UCSD-AML1 (cell line): ENCODE results near the gene PLXNA4.

Source experiments
- DNase-seq: peaks from one replicate; lab custom pipeline; 2025; ENCODE audit not compliant: unreplicated experiment; lab: John Stamatoyannopoulos, UW

The PLXNA4 gene

DNA sequence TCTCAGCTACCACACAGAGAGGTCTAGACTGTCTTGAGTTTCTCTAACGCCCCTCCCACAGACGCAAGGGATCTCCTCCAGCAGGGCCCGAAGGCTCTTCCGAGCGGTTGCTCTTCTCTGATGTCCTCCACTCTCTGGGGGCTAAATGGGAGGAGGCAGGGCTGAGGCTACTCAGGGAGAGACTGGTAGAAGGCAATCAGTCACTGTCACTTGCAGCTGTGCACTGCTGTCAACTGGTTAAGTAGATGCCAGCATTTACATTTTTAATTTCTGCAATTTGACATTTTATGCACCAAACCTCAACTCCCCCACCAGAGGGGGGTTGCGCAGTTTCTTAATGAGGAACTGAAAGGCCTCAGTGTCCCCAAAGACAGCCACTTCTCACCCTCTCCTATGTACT, 442.8 kb downstream of the PLXNA4 start:
- no peak for DNase-seq

DNA sequence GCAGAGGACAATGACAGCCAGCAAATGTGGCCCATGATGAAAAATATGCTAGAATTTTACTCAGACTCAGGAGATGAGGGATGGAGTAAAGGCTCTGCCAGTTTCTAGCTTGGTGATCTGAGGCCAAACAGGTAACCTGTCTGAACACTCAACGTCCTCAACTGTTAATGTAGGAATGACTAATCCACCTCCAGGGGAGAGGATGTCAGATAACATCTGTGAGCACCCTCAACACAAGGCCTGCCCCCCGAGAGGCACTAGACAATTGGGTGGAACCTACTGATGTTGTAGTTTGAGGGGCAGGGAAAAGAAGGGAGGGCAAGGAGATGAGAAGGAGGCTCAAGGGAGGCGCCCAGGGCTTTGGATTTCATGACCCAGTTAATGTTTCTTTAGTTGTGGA, 445.1 kb downstream of the PLXNA4 start:
- DNase-seq, result no peak

DNA sequence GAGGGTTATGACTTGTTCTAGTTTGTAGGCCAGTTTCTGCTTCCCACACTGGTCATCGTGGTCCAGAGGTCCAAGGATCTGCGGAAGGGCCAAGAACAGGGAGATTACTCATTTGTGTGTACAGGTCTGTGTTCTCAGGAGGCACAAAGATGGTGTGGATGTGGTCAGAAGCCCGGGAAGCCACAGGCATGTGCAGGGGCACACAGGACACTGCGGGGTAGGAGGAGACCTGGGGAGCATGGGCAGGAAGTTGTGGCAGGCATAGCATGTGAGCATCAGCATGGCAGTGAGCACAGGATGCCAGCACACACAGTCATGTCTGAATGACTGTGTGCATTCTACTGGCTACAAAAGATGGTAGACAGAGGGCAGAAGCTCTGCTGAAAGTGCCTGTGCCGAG, 445.8 kb downstream of the PLXNA4 start:
- no peak for DNase-seq

DNA sequence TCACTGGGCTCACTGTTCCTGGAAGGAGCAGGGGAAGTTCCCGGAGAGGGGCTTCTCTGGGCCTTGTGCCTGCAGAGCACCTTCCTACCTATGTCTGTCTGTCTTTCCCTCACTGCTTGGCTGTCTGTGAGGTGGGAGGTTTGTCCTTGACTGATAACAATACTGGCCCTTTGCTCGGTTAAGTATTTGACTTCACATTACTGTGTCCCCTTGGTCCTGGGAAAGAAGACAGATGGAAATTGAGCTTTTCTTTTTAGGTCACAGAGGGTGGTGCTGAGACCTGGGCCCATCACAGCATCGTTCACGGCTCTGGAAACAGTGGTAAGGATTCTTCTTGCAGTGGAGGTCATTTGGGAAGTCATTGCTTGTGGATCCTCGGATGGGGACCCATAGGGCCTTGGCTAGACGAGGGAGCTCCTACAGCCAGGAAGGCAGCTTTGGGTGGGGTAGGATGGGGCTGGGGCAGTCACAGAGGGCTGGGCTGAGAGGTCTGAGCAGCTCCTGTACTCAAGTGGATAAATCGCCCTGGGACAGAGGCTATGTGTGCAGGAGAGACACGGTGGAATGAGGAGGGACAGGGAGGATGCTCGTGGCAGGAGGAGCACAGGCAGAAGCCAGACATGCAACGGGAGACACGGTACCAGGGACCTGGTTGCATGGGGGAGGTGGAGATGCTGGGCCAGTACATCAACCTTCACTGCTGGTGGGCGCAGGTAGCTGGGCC, 450.2 kb downstream of the PLXNA4 start:
- no peak for DNase-seq

DNA sequence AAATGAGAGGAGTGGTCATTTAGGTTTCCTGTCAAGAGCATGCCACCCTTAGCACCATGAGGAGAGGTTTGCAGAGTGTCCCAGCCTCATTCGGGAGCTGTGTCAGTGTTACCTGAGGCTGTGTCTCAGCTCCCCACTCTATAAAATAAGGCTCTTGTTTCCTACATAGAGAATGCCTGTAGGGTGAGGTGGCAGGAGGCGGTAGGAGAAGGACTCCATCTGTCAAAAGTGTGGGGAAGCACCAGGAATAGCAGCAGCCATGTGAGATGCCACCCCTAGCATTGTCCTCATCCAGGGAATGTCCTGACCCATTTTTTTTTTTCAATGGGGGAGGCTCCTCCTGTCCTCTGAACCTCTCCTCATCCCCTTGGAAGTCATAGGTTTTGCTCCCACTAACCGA, 451.2 kb downstream of the PLXNA4 start:
- no peak for DNase-seq

DNA sequence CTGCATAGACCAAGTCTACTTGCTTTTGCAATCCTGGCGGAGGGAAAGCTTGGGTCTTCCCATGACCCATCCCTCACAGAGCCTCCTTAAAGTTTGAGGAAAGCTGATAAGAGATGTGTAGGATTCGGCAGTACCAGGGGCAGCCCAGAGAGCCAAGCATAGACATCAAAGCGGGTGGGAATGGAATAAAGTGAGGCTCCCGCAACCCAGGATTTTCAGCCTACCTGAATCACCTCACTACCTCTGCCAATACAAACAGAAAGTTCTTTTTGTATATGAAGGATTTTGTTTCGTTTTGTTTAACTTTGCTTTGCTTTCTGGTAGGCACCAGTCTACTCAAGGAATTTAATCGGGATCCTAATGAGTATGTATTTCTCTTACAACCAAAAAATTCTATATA, 451.7 kb downstream of the PLXNA4 start:
- no peak for DNase-seq

DNA sequence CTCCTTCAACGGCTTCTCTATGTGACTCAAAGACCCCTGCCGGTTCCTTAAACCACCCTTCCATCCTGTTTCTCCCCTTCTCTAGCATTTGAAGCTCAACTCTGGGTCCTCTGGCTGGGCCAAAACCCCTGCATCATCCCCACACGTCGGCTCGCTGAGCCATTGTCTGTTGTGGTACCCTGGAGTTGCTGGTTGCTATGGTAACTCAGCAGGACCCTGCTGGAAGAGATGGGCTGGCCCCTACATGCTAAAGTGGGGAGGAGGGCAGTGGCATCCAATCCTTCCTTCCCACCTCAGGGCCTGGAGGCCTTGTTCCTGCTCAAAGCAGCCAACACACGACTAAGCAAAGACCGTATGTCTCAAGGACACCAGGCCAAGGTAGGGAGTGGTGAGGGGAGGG, 452.5 kb downstream of the PLXNA4 start:
- no peak for DNase-seq

DNA sequence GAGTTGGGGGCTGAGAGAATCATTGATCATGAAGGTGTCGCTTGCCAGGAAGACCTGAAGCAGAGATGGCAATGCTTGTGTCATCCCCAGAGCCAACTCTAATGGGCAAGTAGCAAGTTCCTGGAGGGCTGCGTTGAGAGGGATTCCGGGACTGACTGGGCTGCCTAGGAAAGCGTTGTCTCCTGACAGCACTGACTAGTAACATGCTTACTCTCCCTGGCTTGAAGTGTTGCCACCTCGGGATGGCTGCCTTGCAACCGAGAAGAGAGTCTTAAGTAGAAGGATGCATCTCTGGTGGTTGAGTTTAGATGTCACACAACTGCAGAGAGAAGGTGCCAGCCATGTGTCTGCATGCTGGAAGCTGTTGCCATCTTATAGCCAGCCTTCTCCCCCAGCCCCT, 453.4 kb downstream of the PLXNA4 start:
- no peak for DNase-seq

DNA sequence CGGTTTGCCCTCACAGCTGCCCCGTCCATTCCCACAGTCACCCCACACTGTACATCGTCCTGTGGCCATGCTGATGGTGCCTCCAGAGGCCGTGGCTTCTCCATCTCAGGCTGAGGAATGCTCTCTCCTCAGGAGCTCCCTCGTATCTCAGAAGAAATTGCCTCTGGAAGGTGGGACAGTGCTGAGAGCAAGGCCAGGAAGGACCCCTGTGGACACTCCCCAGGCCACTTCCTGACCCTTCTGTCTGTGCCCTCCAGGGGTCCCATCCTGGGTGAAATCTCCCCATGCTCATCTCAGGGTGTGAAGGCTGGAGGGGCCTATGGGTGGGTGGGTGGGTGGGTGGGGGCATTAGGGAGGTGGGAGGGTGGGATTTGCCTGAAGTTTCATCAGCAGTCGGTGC, 454.3 kb downstream of the PLXNA4 start:
- DNase-seq, result no peak

DNA sequence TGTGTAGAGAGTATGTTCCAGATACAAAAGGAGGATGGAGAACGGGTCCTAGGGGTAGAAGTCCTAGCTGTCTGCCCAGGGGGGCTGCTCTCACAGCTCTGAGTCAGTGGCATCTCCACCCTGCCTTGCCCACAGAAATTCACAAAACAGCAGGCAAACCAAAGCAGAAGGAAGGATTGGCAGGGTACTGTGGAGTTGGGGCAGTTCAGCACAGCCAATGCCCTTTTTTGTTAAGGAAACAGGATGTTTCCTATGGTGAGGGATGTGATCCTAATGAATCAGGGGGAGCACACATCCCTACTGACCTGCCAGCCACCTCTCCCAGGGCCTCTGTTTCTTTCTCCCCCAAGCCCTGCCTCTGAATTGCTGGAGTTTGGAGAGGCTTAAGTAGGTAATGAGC, 457.6 kb downstream of the PLXNA4 start:
- no peak for DNase-seq

DNA sequence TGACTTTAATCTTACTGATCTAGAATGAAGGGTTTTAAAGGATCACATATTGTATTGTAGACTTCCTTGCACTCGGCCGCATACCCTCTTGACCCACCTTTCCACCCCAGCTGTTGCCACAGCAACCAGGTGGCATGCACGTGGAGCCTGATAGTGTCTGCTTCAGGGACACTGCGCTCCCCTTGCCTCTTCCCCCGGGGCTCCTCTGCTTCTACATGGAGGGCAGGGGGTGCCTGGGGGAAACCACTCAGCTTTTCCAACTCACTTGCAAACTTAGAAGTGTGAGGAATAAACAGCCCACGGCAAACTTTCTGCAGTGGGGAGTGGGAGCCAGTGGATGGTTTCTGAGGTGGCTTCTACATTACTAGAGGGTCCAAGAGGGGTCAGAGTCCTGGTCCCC, 458.6 kb downstream of the PLXNA4 start:
- DNase-seq, result no peak

DNA sequence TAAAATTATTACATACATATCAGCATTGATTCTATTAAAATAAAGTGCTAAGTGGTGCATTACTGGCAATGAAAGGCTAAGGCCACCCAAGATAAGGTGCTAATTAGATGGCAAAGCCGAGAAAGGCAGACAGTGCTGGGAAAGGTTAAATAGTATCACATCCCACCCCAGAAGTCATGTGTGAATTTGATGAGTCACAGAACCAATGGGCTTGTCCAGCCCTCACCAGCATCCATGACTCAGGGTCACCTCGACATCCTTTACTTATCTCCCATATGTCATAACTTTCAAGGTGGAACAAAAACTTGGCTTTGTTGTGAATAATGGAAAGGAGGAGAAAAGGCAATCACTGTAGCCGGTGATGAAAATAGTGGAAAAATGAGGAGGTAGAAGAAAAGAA, 459.1 kb downstream of the PLXNA4 start:
- no peak for DNase-seq

DNA sequence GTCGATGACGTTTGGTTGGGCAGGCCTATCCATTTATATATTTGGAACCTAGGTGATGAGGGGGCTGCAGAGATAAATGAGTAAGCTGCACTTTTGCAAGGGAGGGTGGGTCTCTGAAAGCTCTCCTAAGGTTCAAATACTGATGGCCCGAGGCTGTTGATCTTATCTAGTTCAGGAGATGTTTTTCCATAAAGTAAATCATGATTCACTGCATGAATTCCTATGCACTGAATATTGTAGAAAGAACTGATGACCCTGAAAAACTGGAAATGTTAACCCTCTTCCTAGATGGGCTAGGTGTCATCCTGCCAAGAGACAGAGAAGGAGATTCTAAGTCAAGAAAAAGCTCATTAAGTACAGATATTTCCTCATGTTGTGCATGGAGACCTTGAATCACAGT, 459.9 kb downstream of the PLXNA4 start:
- DNase-seq, result no peak

DNA sequence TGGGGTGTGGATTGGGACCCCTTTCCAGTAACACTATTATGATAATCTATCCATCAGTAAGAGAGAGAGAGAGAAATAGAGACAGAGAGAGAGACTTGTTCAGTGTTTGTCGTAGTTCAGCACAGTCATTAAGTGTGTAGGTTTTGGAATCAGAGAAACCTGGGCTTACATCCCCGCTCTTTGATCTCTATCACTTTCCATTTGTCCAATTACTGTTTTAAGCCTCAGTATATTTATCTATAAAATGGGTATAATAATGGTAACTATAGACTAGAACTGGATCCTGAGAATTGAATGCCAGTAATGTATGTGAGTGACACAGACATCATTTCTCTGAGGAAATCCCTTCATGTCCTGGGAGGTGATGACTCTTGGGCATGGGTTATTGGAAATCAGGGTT, 460.5 kb downstream of the PLXNA4 start:
- DNase-seq, result no peak

DNA sequence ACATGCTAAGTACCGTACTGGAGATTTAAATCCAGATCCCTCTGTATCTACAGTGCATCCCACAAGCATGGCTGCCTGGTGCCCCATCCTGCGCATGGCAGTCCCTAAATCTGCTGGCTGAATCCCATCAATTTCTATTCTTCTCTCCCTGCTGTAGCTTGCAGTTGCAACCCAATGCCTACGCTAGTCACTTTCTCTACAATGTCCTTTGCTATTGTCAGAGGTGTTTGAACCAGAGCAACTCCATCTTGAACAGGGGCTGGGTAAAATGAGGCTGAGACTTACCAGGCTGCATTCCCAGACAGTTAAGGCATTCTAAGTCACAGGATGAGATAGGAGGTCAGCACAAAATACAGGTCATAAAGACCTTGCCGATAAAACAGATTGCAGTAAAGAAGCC, 461.2 kb downstream of the PLXNA4 start:
- no peak for DNase-seq

DNA sequence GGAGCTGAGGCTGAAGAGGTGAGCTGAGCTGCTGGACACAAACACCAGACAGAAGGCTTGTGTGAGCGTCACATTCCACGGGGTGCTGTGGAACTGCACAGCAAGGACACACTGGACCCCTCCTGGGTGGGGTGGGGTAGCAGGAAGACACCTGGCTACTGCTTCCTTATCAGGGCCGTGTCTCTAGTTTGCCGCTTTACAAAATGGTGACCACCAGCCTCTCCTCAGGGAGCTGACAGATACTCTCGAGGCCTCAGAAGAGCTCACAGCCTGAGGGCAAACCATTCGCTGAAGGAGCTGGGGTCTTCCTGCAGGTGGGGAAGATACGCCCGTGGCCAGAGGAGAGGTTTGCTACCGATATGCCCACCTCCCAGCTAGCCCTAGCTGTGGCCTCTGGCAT, 461.9 kb downstream of the PLXNA4 start:
- DNase-seq, result no peak

DNA sequence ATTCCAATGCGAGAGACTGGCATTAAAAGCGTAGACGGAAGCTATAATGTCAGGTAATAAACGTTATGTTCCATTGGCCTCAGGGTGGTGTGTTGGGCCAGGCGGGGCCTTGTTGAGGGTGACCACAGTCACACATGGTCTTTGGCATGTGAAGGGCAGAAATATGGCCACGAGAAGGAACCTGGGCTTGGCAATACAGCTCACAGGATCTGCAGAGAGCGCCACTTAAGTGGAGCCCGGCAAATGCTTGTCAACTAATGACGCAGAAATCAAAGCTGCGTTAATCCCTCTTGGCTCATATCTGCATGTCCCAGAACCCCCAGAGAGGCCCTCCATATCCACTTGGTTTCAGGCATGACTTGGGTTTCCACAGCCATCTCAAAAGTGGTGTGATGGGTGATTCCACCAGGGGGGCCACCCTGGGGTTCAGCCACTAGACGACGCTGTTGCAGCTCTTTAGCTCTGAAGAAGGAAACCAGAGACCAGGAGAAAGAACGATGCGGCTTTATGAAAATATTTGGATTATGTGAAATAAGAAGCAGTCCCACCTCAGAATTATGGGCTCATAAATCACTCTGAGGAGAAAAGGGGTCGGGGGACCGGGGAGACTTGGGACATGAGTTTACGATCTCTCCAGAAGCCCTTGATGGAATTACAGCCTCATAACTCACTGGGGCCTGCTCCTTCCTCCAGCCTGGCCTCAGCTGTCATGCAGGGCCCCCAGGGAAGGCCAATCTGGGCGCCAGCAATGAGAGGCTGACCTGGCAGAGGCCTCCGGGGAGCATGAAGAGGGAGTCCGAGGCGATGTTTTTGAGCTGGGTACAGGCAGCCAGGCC, 462.5 kb downstream of the PLXNA4 start:
- DNase-seq, result no peak

DNA sequence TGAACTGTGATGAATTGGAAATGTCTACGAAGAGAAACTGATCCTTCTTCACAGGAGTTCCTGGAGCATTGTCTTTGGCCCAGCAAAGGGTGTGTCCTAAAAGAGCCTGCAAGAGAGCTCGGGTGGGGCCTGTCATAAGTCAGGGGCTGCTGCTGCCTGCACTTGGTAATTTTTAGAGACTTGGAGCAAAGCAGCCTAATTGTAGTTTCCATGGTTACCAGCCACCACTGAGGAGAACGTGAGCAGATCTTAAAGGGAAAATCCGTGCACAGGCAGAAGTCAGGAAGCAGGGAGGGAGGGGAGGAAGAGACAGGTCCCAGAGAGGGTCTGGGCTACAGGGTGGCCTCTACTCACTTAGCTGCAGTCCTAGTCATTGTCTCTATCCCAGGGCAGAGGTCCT, 463.6 kb downstream of the PLXNA4 start:
- DNase-seq, result no peak

DNA sequence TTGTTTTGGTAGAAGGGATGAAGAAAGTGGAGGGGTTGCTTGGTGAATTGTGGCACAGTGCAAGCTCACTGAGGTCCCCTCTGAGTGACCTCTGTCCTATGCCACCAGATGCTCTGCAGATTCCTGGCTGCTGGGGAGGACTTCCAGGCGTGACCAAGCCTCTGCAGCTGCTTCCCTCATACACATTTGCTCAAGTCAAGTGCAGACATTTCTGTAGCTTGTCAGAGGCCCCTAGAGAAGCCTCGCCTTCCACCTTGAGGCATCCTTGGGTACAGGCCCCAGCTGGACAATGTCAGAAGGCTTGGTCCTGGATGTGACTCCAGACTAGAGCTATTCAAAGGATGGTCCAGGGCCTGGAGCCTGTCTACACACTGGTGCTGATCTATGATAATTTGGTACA, 464.2 kb downstream of the PLXNA4 start:
- no peak for DNase-seq

DNA sequence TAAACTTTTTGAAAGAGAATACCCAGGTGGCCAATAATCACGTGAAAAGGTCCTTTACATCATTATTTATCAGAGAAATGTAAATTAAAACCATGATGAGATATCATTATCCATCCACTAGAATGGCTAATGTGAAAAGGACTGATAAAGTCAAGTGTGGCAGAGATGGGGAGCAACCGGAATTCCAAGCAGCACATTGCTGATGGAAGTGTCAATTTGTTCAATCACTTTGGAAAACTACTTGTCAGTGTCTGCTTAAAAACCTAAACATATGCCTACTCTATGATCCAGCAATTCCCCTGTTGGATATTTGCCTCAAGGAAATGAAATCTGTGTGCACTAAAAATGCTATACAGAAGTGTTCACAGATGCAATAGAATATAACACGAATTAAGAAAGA, 465.6 kb downstream of the PLXNA4 start:
- no peak for DNase-seq

DNA sequence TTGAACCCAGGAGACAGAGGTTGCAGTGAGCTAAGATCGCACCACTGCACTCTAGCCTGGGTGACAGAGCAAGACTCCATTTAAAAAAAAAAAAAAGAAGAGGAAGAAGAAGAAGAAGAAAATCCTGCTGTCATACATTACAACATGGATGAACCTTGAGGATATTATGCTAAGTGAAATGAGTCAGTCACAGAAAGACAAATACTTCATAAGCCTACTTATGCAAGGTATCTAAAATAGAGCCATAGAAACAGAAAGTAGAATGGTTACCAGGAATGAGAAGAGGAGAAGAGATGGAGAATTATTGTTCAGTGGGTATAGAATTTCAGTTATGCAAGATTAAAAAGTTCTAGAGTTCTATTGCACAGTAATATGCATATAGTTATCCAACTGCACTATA, 466.5 kb downstream of the PLXNA4 start:
- no peak for DNase-seq

DNA sequence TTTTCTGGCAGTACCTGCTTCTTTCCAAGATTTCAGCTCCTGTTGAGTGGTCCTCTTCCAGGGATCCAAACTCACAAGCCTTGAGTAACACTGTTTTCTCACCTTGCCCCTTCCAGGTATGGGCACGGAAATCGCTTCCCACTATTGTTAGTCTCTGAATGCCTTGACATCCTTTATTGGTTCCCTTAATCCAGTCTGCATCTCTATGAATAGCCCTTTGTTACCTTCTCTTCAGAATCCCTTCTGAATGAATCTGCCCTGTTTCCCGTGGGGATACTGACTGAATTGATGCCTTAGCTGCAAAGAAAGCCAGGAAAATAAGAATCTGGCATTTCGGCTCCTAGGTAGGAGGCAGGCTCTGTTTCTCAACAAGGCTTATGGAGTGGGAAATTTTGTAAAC, 467.7 kb downstream of the PLXNA4 start:
- no peak for DNase-seq

DNA sequence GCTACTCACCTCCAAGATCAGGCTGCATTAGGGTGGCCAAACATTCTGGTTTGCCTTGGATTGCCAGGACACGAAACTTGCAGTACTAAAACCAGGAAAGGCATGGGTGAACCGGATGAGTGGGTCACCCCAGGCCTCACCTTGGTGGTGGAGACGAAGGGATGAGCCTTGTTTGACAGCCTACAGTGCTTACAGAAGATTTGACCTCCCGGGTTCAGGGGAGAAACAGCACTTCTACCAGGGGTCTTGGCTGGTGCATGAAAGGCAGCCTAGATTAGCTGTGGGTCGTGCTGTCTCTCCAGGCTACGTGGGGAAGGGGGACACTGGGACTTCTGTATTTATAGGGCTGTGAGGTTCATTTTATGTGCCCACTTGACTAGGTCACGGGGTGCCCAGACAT, 469.8 kb downstream of the PLXNA4 start:
- DNase-seq, result no peak
